SK-N-SH (cell line): Measurements from ENCODE around the gene DAB2IP.

Experiments
- CTCF ChIP-seq: fragments of 200-600 bp; sonication (generic); IDR thresholded peaks from 2 replicates; pipeline ENCODE4 v1.6.1; 2017; ENCODE audit warnings: antibody characterized with exemption, mild to moderate bottlenecking, moderate library complexity
- RCOR1 ChIP-seq: fragments of 150-350 bp; IDR thresholded peaks from 2 replicates; pipeline ENCODE4 v1.6.1; 2017; ENCODE audit warnings: antibody characterized with exemption, low read length
- REST ChIP-seq: IDR thresholded peaks from 2 replicates; pipeline ENCODE4 v1.6.1; 2012; ENCODE audit warnings: mild to moderate bottlenecking, low read depth, low read length, moderate library complexity

- TF ChIP-seq REST: no peak
- TF ChIP-seq CTCF: no peak
- no peak for TF ChIP-seq RCOR1
Observed at GRCh38 chr9:121685146-121685794, 33.8 kb downstream of the DAB2IP start.
